ENCODE results near the gene SYNGR2. TPM values are rescaled to one million over a fixed set of nuclear protein-coding genes. Genes with fewer than 3 reads are reported as not detected.
"Not testable (repeated sequence)": the region's sequence is repeated elsewhere in the genome, so short reads cannot be mapped to it uniquely, and the experiment has no call there.

Gene SYNGR2
- total RNA-seq, 1 experiment from 2014 or later = 148 TPM

DNA sequence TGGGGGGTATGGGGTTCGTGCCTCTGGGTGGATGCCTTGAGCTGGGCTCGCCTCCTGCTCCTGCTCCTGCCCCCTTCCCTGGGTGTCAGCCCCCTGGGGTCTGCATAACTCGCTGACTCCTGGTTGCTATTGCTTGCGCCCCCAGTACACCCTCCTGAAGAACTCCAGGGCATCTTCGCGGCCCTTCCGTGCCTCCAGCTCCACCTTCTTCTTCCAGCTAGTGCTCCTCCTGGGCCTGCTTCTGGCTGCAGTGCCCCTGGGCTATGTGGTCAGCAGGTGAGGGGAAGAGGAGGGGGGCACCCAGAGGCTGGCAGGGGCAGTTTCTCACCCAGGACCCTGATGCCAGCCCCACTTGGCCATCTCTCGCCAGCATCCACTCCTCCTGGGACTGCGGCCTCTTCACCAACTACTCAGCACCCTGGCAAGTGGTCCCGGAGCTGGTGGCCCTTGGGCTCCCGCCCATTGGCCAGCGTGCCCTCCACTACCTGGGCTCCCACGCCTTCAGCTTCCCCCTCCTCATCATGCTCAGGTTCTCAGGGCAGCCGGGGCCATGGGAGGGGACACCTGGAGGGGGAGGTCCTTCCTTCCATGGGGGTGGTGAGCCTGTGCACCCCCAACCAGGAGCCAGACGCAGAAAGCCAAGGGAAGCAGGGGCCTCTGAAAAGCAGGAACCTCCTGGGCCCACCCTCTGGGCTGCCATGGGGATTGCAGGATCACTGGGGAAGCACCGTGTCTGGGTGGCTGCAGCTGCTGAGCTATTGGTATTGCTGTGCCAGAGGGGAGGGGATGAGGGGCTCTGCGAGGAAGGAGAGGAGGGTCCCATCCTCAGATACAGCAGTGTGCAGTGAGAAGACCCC lies 29.9 kb upstream of the SYNGR2 start:
- no peaks in the 10 kb centered on the region for H3K27me3 ChIP-seq (ENCODE audit: insufficient read depth, low read length)
- no peaks in the 10 kb centered on the region for H3K9me3 ChIP-seq (ENCODE audit: control insufficient read depth in 1 of 2, insufficient read depth in 1 of 2, low read depth in 1 of 2, low read length in 2 of 2)
- RAD21 ChIA-PET (ENCODE audit: low non-redundant PET in 1 of 2, low total read pairs in 2 of 2, uncharacterized antibody in 2 of 2, unreplicated experiment in 2 of 2) = no interaction called here
- H3K9me2 ChIP-seq (ENCODE audit: insufficient read depth) = no peaks in the 10 kb centered on the region
- H2AFZ ChIP-seq (ENCODE audit: low read depth, low read length, poor library complexity, severe bottlenecking) = no peak overlapping the region
- H4K20me1 ChIP-seq (ENCODE audit: insufficient read depth) = no peaks in the 10 kb centered on the region
- H3K4me2 ChIP-seq (ENCODE audit: low read length) = peak overlapping the region; percentile 82
- no peaks in the 10 kb centered on the region for H3K79me2 ChIP-seq (ENCODE audit: insufficient read depth, low read length)
- no peak for ATAC-seq
- CTCF ChIA-PET = interaction anchor here (0.5 to 2.4 kb wide), 10 partner anchors 10 to 94 kb away, joined by 3 to 11 read pairs (median 6); partner anchors contain the start of genes AFMID, TK1 and TMC6
- H3K9ac ChIP-seq (ENCODE audit: low read length) = peak overlapping the region; percentile 62
- no TSS peak for BruUV-seq (replicated peaks)
- H3K4me3 ChIP-seq (replicated peaks in 1 of 2; ENCODE audit: low read depth in 1 of 2, low read length in 2 of 2) = no peak overlapping the region
- H3K27ac ChIP-seq (ENCODE audit: low read depth, low read length) = peak overlapping the region; percentile 75
- no peaks in the 10 kb centered on the region for H3K36me3 ChIP-seq (ENCODE audit: control insufficient read depth in 1 of 2, insufficient read depth in 2 of 2, low read length in 2 of 2)
- POLR2A ChIA-PET = interaction anchor here (1.0 to 4.1 kb wide), 5 partner anchors 9 to 79 kb away, joined by 3 to 35 read pairs (median 16); partner anchors contain the start of genes AFMID, SYNGR2, TK1 and TMC6
- DNase-seq (ENCODE audit: low read depth, low spot score) = no peak
- intact Hi-C loops (cut with micrococcal nuclease) = no loop called here
- peaks cover 38 to 77% of the 10 kb centered on the region in 2 experiments for H3K4me1 ChIP-seq (ENCODE audit: control insufficient read depth in 1 of 2, insufficient read depth in 2 of 2, low read length in 2 of 2)
- TF ChIP-seq ELF1 (IDR thresholded peaks at IDR 0.05; ENCODE audit: borderline replicate concordance, low read depth) = no peak
- TF ChIP-seq YY1 (IDR thresholded peaks at IDR 0.05; ENCODE audit: extremely low read depth, insufficient replicate concordance, low read depth, low read length) = no peak
- TF ChIP-seq TCF7L2 (IDR thresholded peaks at IDR 0.05; ENCODE audit: borderline replicate concordance, extremely low read depth, insufficient read depth, insufficient read length) = no peak
- no peak for TF ChIP-seq FOSL1 (IDR thresholded peaks at IDR 0.05; ENCODE audit: low read depth)
- TF ChIP-seq EGR1 (IDR thresholded peaks at IDR 0.05; ENCODE audit: low read depth) = no peak
- TF ChIP-seq, protein P1, sequence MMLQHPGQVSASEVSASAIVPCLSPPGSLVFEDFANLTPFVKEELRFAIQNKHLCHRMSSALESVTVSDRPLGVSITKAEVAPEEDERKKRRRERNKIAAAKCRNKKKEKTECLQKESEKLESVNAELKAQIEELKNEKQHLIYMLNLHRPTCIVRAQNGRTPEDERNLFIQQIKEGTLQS (IDR thresholded peaks at IDR 0.05) = no peak
- TF ChIP-seq RAD21 (IDR thresholded peaks at IDR 0.05; ENCODE audit: low read depth) = no peak
- TF ChIP-seq, protein P2, sequence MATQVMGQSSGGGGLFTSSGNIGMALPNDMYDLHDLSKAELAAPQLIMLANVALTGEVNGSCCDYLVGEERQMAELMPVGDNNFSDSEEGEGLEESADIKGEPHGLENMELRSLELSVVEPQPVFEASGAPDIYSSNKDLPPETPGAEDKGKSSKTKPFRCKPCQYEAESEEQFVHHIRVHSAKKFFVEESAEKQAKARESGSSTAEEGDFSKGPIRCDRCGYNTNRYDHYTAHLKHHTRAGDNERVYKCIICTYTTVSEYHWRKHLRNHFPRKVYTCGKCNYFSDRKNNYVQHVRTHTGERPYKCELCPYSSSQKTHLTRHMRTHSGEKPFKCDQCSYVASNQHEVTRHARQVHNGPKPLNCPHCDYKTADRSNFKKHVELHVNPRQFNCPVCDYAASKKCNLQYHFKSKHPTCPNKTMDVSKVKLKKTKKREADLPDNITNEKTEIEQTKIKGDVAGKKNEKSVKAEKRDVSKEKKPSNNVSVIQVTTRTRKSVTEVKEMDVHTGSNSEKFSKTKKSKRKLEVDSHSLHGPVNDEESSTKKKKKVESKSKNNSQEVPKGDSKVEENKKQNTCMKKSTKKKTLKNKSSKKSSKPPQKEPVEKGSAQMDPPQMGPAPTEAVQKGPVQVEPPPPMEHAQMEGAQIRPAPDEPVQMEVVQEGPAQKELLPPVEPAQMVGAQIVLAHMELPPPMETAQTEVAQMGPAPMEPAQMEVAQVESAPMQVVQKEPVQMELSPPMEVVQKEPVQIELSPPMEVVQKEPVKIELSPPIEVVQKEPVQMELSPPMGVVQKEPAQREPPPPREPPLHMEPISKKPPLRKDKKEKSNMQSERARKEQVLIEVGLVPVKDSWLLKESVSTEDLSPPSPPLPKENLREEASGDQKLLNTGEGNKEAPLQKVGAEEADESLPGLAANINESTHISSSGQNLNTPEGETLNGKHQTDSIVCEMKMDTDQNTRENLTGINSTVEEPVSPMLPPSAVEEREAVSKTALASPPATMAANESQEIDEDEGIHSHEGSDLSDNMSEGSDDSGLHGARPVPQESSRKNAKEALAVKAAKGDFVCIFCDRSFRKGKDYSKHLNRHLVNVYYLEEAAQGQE (IDR thresholded peaks at IDR 0.05; ENCODE audit: low read depth) = no peak
- TF ChIP-seq, protein P3, sequence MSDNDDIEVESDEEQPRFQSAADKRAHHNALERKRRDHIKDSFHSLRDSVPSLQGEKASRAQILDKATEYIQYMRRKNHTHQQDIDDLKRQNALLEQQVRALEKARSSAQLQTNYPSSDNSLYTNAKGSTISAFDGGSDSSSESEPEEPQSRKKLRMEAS (IDR thresholded peaks at IDR 0.05) = no peak
- TF ChIP-seq ZNF274 (IDR thresholded peaks at IDR 0.05; ENCODE audit: low read depth, low read length) = no peak

DNA sequence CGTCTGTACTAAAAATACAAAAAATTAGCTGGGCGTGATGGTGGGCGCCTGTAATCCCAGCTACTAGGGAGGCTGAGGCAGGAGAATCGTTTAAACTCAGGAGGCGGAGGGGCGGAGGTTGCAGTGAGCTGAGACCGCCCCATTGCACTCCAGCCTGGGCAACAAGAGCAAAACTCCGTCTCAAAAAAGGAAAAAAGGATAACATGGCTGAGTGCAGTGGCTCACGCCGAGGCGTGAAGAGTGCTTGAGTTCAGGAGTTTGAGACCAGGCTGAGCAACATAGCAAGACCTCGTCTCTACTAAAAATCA lies 28.6 kb upstream of the SYNGR2 start:
- POLR2A ChIA-PET = interaction anchor here (0.6 to 4.1 kb wide), 13 partner anchors 9 to 181 kb away, joined by 3 to 35 read pairs (median 6); partner anchors contain the start of genes AFMID, SYNGR2, TK1 and TMC6

More for the DNA sequence above, 28.6 kb upstream of the SYNGR2 start:
- Histone ChIP-seq H3K4me2 (ENCODE audit: low read length) (peak overlapping the region; percentile 82), H3K4me3 (replicated peaks in 1 of 2; ENCODE audit: low read depth in 1 of 2, low read length in 2 of 2) (peak overlapping the region; percentile 37 to 53), H3K9ac (ENCODE audit: low read length) (peak overlapping the region; percentile 62), H2AFZ (ENCODE audit: low read depth, low read length, poor library complexity, severe bottlenecking) (peak overlapping the region; percentile 9), H3K4me1 (ENCODE audit: control insufficient read depth in 1 of 2, insufficient read depth in 2 of 2, low read length in 2 of 2) (peaks cover 51 to 78% of the 10 kb centered on the region in 2 experiments), H3K27ac (ENCODE audit: low read depth, low read length) (peak overlapping the region; percentile 75)
- ChIA-PET CTCF (interaction anchor here (0.6 to 2.4 kb wide), 15 partner anchors 10 to 1119 kb away, joined by 3 to 11 read pairs (median 4); partner anchors contain the start of genes AFMID, TK1, TMC6 and TMC8), RAD21 (ENCODE audit: low non-redundant PET in 1 of 2, low total read pairs in 2 of 2, uncharacterized antibody in 2 of 2, unreplicated experiment in 2 of 2) (interaction anchor here (0.7 to 1.3 kb wide), 4 partner anchors 29 to 282 kb away, joined by 3 to 4 read pairs (median 4); partner anchors contain the start of genes AFMID (in 1 of the 2) and TK1 (in 1 of the 2))
- H4K20me1 ChIP-seq (ENCODE audit: insufficient read depth); H3K36me3 ChIP-seq (ENCODE audit: control insufficient read depth in 1 of 2, insufficient read depth in 2 of 2, low read length in 2 of 2); H3K27me3 ChIP-seq (ENCODE audit: insufficient read depth, low read length); H3K9me2 ChIP-seq (ENCODE audit: insufficient read depth); DNase-seq (ENCODE audit: low read depth, low spot score); H3K79me2 ChIP-seq (ENCODE audit: insufficient read depth, low read length); H3K9me3 ChIP-seq (ENCODE audit: control insufficient read depth in 1 of 2, insufficient read depth in 1 of 2, low read depth in 1 of 2, low read length in 2 of 2): not testable (repeated sequence)
- TSS peak; percentile 94 for BruUV-seq (replicated peaks)
- intact Hi-C loops (cut with micrococcal nuclease) = loop anchor here (1.0 to 2.0 kb wide), 2 partner anchors 29 to 47 kb away; partner anchors contain the start of genes AFMID, SYNGR2 and TK1
- peak; percentile 3 for ATAC-seq
